K562 (cell line): ENCODE data around the gene GRB10. TPM values are rescaled to one million over a fixed set of nuclear protein-coding genes. Genes with fewer than 3 reads are reported as not detected.

ENCODE experiments used
- ATAC-seq: fragments of 200-7000 bp; cut with Tn5 transposase; 3 replicates; pipeline ENCODE4 v1.9.1; 2020; ENCODE audit warnings: moderate library complexity
- BruUV-seq: library from RNA; stranded (reverse); fragments of 400-500 nt; replicated peaks from 2 replicates; lab custom pipeline; 2021; lab: Mats Ljungman, UMichigan
- CTCF ChIA-PET: fragments of 300-600 bp; formaldehyde crosslinking; extraction: SDS; loops from one replicate; lab custom pipeline; 2021; ENCODE audit warnings: low intra/inter-chr PET ratio; lab: Yijun Ruan, JAX
- POLR2A ChIA-PET: fragments of 300-600, 350-650 bp; sonication (Branson Sonifier 250); formaldehyde crosslinking; extraction: SDS; loops from one replicate; lab custom pipeline; 2021; ENCODE audit warnings: antibody characterized with exemption, inconsistent platforms; lab: Yijun Ruan, JAX
- DNase-seq, 4 experiments: peaks; one replicate each; pipeline versions ENCODE4 v3.0.0 to v3.0.0-alpha.2; 2011 to 2018; ENCODE audit warnings: low spot score in 3 of 4, mixed read lengths in 3 of 4; ENCODE audit errors: extremely low read depth in 1 of 4
- FAIRE-seq: peaks from 2 replicates; lab custom pipeline; 2011; peaks lifted over from hg19 to GRCh38; lab: Jason Lieb, UNC
- H2AFZ ChIP-seq: 2 replicates; pipeline ENCODE4 v1.6.0; 2011; ENCODE audit warnings: low read depth, low read length, control low read depth, inconsistent platforms
- H3K27ac ChIP-seq: fragments of 200-600 bp; 3 replicates; pipeline ENCODE4 v1.8.0; 2011; ENCODE audit warnings: low read depth, mild to moderate bottlenecking, control low read depth, inconsistent platforms, low read length, moderate library complexity, mixed read lengths; ENCODE audit errors: extremely low read depth
- H3K27me3 ChIP-seq, 2 experiments: fragments of 300-600 bp in 1 of 2; 2 replicates in 1 of 2; 3 replicates in 1 of 2; pipeline versions ENCODE4 v1.6.0 to v1.8.0; 2011; ENCODE audit warnings: inconsistent platforms in 2 of 2, low read length in 2 of 2, mild to moderate bottlenecking in 1 of 2, mixed read lengths in 1 of 2, moderate library complexity in 1 of 2; ENCODE audit not compliant: control insufficient read depth in 2 of 2, insufficient read depth in 2 of 2
- H3K36me3 ChIP-seq: fragments of 300-600 bp; 3 replicates; pipeline ENCODE4 v1.8.0; 2011; ENCODE audit warnings: mild to moderate bottlenecking, low read length, inconsistent platforms; ENCODE audit not compliant: control insufficient read depth, insufficient read depth
- H3K4me1 ChIP-seq, 2 experiments: fragments of 200-600 bp in 1 of 2; replicated peaks in 1 of 2; 2 replicates in 1 of 2; 3 replicates in 1 of 2; pipeline versions ENCODE4 v1.5.1 to v1.8.0; 2011; ENCODE audit warnings: inconsistent platforms in 2 of 2, low read length in 2 of 2, mild to moderate bottlenecking in 1 of 2, mixed read lengths in 1 of 2, moderate library complexity in 1 of 2; ENCODE audit not compliant: control insufficient read depth in 2 of 2, insufficient read depth in 2 of 2
- H3K4me2 ChIP-seq: 2 replicates; pipeline ENCODE4 v1.6.1; 2011; ENCODE audit warnings: low read length, control low read depth, inconsistent platforms, mixed read lengths; ENCODE audit not compliant: insufficient read depth
- H3K4me3 ChIP-seq: fragments of 200-600 bp; sonication (generic), shearing (Covaris generic); 2 replicates; pipeline ENCODE4 v1.5.1; 2016; ENCODE audit warnings: control low read depth, inconsistent platforms
- H3K79me2 ChIP-seq: fragments of 200-600 bp; 3 replicates; pipeline ENCODE4 v1.8.0; 2011; ENCODE audit warnings: low read length, inconsistent platforms; ENCODE audit not compliant: control insufficient read depth, insufficient read depth
- H3K9ac ChIP-seq, 2 experiments: 2 replicates each; pipeline versions ENCODE4 v1.6.0 to v1.6.1; 2011; ENCODE audit warnings: low read depth in 2 of 2, low read length in 2 of 2, control low read depth in 1 of 2, inconsistent platforms in 1 of 2, mild to moderate bottlenecking in 1 of 2, mixed read lengths in 1 of 2; ENCODE audit not compliant: insufficient read depth in 1 of 2
- H3K9me1 ChIP-seq: one replicate; pipeline ENCODE4 v1.6.0; 2011; ENCODE audit warnings: inconsistent platforms, mild to moderate bottlenecking, low read length, moderate library complexity; ENCODE audit not compliant: control insufficient read depth, insufficient read depth
- H3K9me3 ChIP-seq: replicated peaks from 2 replicates; pipeline ENCODE4 v1.5.1; 2011; ENCODE audit warnings: low read depth, low read length, inconsistent platforms; ENCODE audit not compliant: control insufficient read depth, insufficient read depth
- H4K20me1 ChIP-seq: replicated peaks from 2 replicates; pipeline ENCODE4 v1.6.1; 2011; ENCODE audit warnings: low read length, inconsistent platforms, mixed read lengths; ENCODE audit not compliant: control insufficient read depth, insufficient read depth
- CTCFL ChIP-seq: IDR thresholded peaks from 2 replicates; pipeline ENCODE4 v1.6.1; 2011; ENCODE audit warnings: borderline replicate concordance, low read depth, mild to moderate bottlenecking, moderate library complexity, low read length; ENCODE audit not compliant: insufficient read depth, poor library complexity, severe bottlenecking
- SIRT6 ChIP-seq: IDR thresholded peaks from one replicate; pipeline ENCODE4 v1.6.1; 2012; ENCODE audit warnings: low read depth, mild to moderate bottlenecking, control low read depth, inconsistent platforms, low read length, moderate library complexity
- SREBF1 ChIP-seq: fragments of 150-350 bp; IDR thresholded peaks from 2 replicates; pipeline ENCODE4 v1.6.1; 2014; ENCODE audit warnings: antibody characterized with exemption, low read depth, low read length, borderline replicate concordance
- ZNF655 ChIP-seq: fragments of 250-450 bp; sonication (Bioruptor Pico); IDR thresholded peaks from 2 replicates; pipeline ENCODE4 v1.5.0; 2021
- WGBS: fragments of 100-300 bp; shearing (Covaris generic); methylation state at CpG from one replicate; pipeline ENCODE4 v1.1.6; 2016; ENCODE audit warnings: low coverage, mixed read lengths; ENCODE audit not compliant: insufficient coverage; ENCODE audit errors: missing lambda C conversion rate; 5-methylcytosine and 5-hydroxymethylcytosine counted together
- in situ Hi-C: fragments of 300-500 bp; cut with MboI; formaldehyde crosslinking; loops from 4 replicates; pipeline ENCODE4 v1.15.0; 2018; ENCODE audit warnings: inconsistent platforms, mixed read lengths
- intact Hi-C: fragments of 100-400 bp; cut with micrococcal nuclease; formaldehyde crosslinking; loops from 2 replicates; pipeline ENCODE4 v1.14.2; 2022
- polyA plus RNA-seq, 8 experiments: library from polyadenylated mRNA; depleted of rRNA in 4 of 8; stranded (reverse) in 5 of 8; unstranded in 3 of 8; fragments of >200 nt; fragmentation: Nextera tagmentation in 2 of 8; fragmentation: Illumina TruSeq in 1 of 8; extraction: Ambion mirVana in 2 of 8; extraction: Trizol in 1 of 8; gene quantifications; 2 replicates each; pipeline versions ENCODE4 v1.2.1 to v1.2.3, GENCODE V29; 2011 to 2014; ENCODE audit warnings: inconsistent platforms in 1 of 8, missing spikeins in 1 of 8
- total RNA-seq, 7 experiments: library from RNA; depleted of rRNA in 6 of 7; stranded (reverse); fragments of >200 nt in 6 of 7; fragmentation: Illumina TruSeq in 2 of 7; extraction: Trizol in 2 of 7; gene quantifications; 2 replicates each; pipeline versions ENCODE4 v1.2.1 to v1.2.3, GENCODE V29; 2011 to 2021; ENCODE audit warnings: low replicate concordance in 1 of 7

The GRB10 gene
- total and polyA plus RNA-seq, 9 of the 15 experiments (the other 6 are each of a cell fraction or from before 2014, with no cell fraction given): 8.9 to 88.5 (median 40.7) TPM

GRCh38 chr7:50655490-50655889 lies 127.2 kb downstream of the GRB10 start (continued):
- no peak for TF ChIP-seq ZNF655 (CRISPR knock-in tag)
- TF ChIP-seq SIRT6: no peak
- no peak for TF ChIP-seq SREBF1
- TF ChIP-seq, all 486 proteins: peak for 0

GRCh38 chr7:50655020-50655419 lies 127.7 kb downstream of the GRB10 start:
- H3K27me3 ChIP-seq: no peaks in the 10 kb centered on the region
- in situ Hi-C loops: no loop called here
- ChIA-PET CTCF (no interaction called here), POLR2A (interaction anchor here (0.7 to 1.3 kb wide), 3 partner anchors 11 to 130 kb away, joined by 3 to 5 read pairs (median 4); no protein-coding TSS in a partner anchor)
- H3K9me3 ChIP-seq: no peaks in the 10 kb centered on the region
- no peak for FAIRE-seq
- ATAC-seq: no peak
- peaks cover 0 to 2% of the 10 kb centered on the region in 2 experiments; a peak in 1 of 5 replicates for H3K4me1 ChIP-seq
- intact Hi-C loops: no loop called here
- H4K20me1 ChIP-seq: no peaks in the 10 kb centered on the region
- H3K79me2 ChIP-seq: no peaks in the 10 kb centered on the region
- no peak for TF ChIP-seq CTCFL
- BruUV-seq: no TSS peak
- WGBS: 78% methylated on average over 4 of the region's 4 CpGs
- H2AFZ ChIP-seq: no peak overlapping the region
- DNase-seq: no peak
- H3K9ac ChIP-seq: no peak overlapping the region
- H3K36me3 ChIP-seq: peaks cover 13% of the 10 kb centered on the region
- H3K27ac ChIP-seq: no peak overlapping the region
- no peak overlapping the region for H3K4me3 ChIP-seq
- no peak overlapping the region for H3K4me2 ChIP-seq
- no peaks in the 10 kb centered on the region for H3K9me1 ChIP-seq
